Stimulated activated CD4-positive, alpha-beta T cell treated with anti-CD3 and anti-CD28 coated beads, Interleukin-1b, Interleukin-23, amount 100 ng/mL, for 1 hour (primary cell): ENCODE data around the gene NXPE4.
"Not testable (repeated sequence)": the region's sequence is repeated elsewhere in the genome, so short reads cannot be mapped to it uniquely, and the experiment has no call there.

Experiments used
- DNase-seq, 2 donors: peaks; one replicate each; pipeline ENCODE4 v3.0.0-alpha.2; 2020; ENCODE audit warnings: low read depth in 2 of 2

Gene NXPE4

DNA sequence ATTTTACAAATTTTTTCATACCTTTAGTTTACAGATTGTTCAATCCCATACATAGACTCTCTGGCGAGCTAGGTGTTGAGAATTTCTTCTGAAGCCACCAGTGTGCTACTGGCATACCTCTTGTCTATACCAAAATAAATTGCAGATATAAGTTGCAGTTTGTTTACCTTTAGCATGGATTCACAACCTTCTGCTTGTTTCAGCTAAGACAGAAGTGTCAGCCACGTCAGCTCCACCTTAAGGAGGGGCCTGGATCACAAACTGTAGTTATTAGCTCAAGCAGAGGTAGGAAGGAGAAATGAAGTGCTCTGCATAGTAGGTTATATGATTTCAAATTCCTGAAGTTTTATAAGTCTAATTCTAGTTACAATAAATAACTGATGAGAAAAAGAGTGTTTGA lies at the start of gene NXPE4:
Gene NXPE4 (minus strand): TSS at position 216 of the 400 bp plus-strand sequence. CDS start 1,027 bp downstream, outside the sequence.
- no peak for DNase-seq

DNA sequence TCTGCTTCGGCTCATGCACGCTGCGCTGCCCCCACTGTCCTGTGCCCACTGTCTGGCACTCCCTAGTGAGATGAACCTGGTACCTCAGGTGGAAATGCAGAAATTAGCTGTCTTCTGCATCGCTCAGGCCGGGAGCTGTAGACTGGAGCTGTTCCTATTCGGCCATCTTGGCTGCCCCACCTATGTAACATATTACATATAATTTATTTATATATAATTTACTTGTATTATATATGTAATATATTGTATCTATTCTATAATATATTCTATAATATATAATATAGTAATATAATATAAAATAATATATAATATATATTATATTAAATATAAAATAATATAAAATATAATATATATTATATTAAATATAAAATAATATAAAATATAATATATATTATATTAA lies 43.9 kb upstream of the NXPE4 start:
- DNase-seq: not testable (repeated sequence)

DNA sequence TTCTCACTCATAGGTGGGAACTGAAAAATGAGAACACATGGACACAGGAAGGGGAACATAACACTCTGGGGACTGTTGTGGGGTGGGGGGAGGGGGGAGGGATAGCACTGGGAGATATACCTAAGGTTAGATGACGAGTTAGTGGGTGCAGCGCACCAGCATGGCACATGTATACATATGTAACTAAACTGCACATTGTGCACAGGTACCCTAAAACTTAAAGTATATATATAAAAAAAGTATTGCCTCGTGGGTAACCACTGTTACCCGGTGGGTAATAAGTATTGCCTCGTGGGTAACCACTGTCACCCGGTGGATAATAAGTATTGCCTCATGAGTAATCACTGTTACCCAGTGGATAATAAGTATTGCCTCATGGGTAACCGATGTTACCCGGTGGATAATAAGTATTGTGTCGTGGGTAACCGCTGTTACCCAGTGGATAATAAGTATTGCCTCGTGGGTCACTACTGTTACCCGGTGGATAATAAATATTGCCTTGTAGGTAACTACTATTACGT lies 35.9 kb upstream of the NXPE4 start:
- DNase-seq: not testable (repeated sequence)

DNA sequence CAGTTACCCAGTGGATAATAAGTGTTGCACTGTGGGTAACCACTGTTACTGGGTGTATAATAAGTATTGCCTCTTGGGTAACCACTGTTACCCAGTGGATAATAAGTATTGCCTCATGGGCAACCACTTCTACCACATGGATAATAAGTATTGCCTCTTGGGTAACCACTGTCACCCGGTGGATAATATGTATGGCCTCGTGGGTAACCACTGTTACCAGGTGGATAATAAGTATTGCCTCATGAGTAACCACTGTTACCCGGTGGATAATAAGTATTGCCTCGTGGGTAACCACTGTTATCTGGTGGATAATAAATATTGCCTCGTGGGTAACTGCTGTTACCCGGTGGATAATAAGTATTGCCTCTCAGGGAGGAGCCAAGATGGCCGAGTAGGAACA lies 29.7 kb upstream of the NXPE4 start:
- no peak for DNase-seq

DNA sequence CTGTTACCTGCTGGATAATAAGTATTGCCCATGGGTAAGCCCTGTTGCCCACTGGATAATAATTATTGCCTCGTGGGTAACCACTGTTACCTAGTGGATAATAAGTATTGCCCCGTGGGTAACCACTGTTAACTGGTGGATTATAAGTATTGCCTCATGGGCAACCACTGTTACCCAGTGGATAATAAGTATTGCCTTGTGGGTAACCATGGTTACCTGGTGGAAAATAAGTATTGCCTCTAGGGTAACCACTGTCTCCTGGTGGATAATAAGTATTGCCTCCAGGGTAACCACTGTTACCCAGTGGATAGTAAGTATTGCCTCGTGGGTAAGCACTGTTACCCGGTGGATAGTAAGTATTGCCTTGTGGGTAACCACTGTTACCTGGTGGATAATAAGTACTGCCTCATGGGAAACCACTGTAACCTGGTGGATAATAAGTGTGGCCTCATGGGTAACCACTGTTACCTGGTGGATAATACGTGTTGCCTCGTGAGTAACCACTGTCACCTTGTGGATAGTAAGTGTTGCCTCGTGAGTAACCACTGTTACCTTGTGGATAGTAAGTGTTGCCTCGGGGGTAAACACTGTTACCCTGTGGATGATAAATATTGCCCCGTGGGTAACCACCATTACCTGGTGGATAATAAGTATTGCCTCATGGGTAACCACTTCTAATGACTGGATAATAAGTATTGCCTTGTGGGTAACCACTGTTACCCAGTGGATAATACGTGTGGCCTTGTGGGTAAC lies 29.0 kb upstream of the NXPE4 start:
- DNase-seq: no peak

DNA sequence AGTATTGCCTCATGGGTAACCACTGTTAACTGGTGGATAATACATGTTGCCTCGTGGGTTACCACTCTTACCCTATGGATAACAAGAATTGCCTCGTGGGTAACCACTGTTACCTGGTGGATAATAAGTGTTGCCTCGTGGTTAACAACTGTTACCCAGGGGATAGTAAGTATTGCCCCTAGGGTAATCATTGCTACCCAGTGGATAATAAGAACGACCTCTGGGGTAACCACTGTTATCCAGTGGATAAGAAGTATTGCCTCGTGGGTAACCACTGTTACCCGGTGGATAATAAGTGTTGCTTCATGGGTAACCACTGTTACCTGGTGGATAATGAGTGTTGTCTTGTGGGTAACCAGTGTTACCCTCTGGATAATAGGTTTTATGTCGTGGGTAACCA lies 28.1 kb upstream of the NXPE4 start:
- DNase-seq: no peak

DNA sequence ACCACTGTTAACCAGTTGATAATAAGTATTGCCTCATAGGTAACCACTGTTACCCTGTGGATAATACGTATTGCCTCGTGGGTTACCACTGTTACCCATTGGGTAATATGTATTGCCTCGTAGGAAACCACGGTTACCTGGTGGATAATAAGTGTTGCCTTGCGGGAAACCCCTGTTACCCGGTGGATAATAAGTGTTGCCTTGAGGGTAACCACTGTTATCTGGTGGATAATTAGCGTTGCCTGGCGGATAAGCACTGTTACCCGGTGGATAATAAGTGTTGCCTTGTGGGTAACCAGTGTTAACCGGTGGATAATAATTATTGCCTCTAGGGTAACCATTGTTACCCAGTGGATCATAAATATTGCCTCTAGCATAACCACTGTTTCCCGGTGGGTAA lies 27.3 kb upstream of the NXPE4 start:
- no peak for DNase-seq

DNA sequence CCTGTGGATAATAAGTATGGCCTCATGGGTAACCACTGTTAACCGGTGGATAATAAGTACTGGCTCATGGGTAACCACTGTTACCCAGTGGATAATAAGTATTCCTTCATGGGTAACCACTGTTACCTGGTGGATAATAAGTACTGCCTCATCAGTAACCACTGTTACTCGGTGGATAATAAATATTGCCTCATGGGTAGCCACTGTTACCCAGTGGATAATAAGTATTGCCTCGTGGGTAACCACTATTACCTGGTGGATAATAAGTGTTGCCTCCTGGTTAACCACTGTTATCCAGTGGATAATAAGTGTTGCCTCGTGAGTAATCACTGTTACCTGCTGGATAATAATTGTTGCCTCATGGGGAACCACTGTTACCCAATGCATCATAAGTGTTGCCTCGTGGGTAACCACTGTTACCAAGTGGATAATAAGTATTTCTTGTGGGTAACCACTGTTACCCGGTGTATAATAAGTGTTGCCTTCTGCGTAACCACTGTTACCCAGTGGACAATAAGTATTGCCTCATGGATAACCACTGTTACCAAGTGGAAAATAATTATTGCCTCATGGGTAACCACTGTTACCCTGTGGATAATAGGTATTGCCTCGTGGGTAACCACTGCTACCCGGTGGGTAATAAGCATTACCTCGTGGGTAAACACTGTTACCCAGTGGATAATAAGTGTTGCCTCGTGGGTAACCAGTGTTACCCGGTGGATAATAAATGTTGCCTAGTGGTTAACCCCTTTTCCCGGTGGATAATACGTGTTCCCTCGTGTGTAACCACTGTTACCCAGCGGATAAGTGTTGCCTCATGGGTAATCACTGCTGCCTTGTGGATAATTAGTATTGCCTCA lies 26.6 kb upstream of the NXPE4 start:
- DNase-seq: no peak

DNA sequence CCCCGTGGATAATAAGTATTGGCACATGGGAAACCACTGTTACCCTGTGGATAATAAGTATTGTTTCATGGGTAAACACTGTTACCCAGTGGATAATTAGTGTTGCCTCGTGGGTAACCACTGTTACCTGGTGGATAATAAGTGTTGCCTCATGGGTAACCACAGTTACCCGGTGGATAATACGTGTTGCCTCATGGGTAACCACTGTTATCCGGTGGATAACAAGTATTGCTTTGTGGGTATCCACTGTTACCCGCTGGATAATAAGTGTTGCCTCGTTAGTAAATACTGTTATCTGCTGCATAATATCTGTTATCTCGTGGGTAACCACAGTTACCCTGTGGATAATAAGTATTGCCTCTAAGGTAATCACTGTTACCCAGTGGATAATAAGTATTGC lies 25.5 kb upstream of the NXPE4 start:
- DNase-seq: no peak

DNA sequence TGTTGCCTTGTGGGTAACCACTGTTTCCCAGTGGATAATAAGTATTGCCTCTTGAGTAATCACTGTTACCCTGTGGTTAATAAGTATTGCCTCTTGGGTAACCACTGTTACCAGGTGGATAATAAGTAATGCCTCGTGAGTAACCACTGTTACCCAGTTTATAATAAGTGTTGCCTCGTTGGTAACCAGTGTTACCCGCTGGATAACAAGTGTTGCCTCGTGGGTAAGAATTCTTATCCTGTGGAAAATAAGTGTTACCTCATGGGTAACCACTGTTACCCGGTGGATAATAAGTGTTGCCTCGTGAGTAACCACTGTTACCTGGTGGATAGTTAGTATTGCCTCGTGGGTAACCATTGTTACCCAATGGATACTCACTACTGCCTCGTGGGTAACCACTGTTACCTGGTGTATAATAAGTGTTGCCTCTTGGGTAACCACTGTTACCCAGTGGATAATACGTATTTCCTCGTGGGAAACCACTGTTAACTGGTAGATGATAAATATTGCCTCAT lies 24.1 kb upstream of the NXPE4 start:
- no peak for DNase-seq

DNA sequence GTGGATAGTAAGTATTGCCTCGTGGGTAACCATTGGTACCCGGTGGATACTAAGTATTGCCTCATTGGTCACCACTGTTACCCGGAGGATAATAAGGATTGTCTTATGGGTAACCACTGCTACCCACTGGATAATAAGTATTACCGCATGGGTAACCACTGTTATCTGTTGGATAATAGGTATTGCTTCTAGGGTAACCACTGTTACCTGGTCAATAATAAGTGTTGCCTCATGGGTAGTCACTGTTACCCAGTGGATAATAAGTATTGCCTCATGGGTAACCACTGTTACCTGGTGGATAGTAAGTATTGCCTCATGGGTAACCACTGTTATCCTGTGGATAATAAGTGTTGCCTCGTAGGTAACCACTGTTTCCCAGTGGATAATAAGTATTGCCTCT lies 22.6 kb upstream of the NXPE4 start:
- no peak for DNase-seq

DNA sequence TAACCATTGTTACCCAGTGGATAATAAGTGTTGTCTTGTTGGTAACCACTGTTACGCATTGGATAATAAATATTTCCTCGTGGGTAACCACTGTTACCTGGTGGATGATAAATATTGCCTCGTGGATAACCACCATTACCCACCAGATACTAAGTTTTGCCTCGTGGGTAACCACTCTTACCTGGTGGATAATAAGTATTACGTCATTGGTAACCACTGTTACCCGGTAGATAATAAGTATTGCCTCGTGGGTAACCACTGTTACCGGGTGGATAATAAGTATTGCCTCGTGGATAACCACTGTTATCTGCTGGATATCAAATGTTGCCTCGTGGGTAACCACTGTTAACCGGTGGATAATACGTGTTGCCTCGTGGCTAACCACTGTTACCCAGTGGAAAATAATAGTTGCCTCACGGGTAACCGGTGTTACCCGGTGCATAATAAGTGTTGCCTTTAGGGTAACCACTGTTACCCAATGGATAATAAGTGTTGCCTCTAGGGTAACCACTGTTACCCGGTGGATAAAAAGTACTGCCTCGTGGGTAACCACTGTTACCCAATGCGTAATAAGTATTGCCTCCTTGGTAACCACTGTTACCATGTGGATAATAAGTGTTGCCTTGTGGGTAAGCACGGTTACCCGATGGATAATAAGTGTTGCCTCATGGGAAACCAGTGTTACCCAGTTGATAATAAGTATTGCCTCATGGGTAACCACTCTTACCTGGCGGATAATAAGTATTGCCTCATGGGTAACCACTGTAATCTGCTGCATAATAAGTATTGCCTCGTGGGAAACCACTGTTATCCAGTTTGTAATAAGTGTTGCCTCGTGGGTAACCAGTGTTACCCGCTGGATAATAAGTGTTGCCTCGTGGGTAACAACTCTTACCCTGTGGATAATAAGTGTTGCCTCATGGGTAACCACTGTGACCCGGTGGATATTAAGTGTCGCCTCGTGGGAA lies 21.9 kb upstream of the NXPE4 start:
- no peak for DNase-seq

DNA sequence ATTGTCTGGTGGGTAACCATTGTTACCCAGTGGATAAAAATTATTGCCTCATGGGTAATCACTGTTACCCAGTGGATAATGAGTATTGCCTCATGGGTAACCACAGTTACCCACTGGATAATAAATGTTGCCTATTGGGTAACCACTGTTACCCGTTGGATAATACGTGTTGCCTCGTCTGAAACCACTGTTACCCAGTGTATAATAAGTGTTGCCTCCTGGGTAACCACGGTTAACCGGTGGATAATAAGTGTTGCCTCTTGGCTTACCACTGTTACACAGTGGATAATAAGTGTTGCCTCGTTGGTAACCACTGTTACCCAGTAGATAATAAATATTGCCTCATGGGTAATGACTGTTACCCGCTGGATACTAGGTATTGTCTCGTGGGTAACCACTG lies 20.9 kb upstream of the NXPE4 start:
- no peak for DNase-seq

DNA sequence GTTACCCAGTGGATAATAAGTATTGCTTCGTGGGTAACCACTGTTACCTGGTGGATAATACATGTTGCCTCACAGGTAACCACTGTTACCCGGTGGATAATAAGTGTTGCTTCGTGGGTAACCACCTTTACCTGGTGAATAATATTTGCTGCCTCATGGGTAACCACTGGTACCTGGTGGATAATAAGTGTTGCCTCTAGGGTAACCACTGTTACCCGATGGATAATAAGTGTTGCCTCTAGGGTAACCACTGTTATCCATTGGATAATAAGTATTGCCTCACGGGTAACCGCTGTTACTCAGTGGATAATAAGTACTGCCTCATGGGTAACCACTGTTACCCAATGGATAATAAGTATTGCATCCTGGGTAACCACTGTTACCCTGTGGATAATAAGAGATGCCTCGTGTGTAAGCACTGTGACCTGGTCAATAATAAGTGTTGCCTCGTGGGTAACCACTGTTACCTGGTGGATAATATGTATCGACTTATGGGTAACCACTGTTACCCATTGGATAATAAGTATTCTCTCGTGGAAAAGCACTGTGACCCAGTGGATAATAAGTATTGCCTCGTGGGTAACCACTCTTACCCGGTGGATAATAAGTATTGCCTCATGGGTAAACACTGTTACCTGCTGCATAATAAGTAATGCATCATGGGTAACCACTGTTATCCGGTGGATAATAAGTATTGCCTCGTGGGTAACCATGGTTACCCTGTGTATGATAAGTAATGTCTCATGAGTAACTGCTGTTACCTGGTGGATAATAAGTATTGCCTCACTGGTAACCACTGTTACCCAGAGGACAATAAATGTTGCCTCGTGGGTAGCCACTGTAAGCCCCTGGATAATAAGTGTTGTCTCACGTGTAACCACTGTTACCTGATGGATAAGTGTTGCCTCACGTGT lies 20.1 kb upstream of the NXPE4 start:
- DNase-seq: no peak

DNA sequence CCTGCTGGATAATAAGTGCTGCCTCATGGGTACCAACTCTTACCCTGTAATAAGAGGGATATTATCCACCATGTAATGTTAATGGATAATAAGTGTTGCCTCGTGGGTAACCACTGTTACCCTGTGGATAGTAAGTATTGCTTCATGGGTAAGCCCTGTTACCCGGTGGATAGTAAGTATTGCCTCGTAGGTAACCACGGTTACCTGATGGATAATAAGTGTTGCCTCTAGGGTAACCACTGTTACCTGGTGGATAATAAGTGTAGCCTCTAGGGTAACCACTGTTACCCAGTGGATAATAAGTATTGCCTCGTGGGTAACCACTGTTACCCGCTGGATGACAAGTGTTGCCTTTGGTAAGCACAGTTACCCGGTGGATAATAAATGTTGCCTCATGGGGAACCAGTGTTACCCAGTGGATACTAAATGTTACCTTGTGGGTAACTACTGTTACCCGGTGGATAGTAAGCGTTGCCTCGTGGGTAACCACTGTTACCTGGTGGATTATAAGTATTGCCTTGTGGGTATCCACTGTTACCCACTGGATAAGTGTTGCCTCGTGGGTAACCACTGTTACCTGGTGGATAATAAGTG lies 18.6 kb upstream of the NXPE4 start:
- no peak for DNase-seq

DNA sequence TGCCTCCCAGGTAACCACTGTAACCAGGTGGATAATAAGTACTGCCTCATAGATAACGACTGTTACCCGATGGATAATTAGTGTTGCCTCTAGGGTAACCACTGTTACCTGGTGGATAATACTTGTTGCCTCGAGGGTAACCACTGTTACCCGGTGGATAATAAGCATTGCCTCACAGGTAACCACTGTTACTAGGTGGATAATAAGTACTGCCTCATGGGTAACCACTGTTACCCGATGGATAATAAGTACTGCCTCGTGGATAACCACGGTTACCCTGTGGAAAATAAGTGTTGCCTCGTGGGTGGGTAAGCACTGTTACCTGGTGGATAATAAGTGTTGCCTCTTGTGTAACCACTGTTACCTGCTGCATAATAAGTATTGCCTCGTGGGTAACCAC lies 17.5 kb upstream of the NXPE4 start:
- DNase-seq: not testable (repeated sequence)

DNA sequence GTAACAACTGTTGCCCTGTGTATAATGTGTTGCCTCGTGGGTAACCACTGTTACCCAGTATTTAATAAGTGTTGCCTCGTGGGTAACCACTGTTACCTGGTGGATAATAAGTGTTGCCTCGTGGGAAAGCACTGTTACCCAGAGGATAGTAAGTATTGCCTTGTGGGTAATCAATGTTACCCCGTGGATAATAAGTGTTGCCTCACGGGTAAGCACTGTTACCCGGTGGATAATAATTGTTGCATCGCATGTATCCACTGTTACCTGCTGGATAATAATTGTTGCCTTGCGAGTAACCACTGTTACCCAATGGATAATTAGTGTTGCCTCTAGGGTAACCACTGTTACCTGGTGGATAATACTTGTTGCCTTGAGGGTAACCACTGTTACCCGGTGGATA lies 17.1 kb upstream of the NXPE4 start:
- no peak for DNase-seq

DNA sequence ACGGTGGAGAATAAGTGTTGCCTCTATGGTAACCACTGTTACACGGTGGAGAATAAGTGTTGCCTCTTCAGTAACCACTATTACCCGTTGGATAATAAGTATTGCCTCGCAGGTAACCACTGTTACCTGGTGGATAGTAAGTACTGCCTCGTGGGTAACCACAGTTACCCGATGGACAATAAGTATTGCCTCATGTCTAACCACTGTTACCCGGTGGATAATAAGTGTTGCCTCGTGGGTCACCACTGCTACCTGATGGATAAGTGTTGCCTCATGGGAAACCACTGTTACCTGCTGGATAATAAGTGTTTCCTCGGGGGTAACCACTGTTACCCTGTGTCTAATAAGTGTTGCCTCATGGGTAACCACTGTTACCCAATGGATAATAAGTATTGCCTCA lies 16.6 kb upstream of the NXPE4 start:
- not testable (repeated sequence) for DNase-seq

DNA sequence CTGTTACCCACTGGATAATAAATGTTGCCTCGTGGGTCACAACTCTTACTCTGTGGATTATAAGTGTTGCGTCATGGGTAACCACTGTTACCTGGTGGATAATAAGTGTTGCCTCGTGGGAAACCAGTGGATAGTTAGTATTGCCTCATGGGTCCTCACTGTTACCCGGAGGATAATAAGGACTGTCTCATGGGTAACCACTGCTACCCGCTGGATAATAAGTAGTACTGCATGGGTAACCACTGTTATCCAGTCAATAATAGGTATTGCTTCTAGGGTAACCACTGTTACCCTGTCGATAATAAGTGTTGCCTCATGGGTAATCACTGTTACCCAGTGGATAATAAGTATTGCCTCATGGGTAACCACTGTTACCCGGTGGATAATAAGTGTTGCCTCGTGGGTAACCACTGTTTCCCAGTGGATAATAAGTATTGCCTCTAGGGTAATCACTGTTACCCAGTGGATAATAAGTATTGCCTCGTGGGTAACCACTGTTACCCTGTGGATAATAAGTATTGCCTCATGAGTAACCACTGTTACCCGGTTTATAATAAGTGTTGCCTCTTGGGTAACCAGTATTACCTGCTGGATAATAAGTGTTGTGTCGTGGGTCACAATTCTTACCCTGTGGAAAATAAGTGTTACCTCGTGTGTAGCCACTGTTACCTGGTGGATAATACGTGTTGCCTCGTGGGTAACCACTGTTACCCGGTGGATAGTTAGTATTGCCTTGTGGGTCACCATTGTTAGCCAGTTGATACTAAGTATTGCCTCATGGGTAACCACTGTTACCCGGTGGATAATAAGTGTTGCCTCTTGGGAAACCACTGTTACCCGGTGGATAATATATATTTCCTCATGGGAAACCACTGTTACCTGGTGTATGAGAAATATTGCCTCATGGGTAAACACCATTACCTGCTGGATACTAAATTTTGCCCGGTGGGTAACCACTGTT lies 15.7 kb upstream of the NXPE4 start:
- no peak for DNase-seq
